Left ventricle myocardium inferior (tissue), 1 donor: ENCODE data around the gene ZFP30. TPM values are rescaled to one million over a fixed set of nuclear protein-coding genes. Genes with fewer than 3 reads are reported as not detected.

Source experiments
- DNase-seq: peaks from one replicate; pipeline ENCODE4 v3.0.0-alpha.2; 2020
- H3K27ac ChIP-seq: fragments of 200-600 bp; replicated peaks from 2 replicates; pipeline ENCODE4 v1.8.0; 2021
- H3K27me3 ChIP-seq: fragments of 200-600 bp; 2 replicates; pipeline ENCODE4 v1.8.0; 2021; ENCODE audit warnings: low read depth
- H3K36me3 ChIP-seq: fragments of 200-600 bp; 2 replicates; pipeline ENCODE4 v1.8.0; 2021
- H3K4me1 ChIP-seq: fragments of 200-600 bp; 2 replicates; pipeline ENCODE4 v1.8.0; 2021
- H3K4me3 ChIP-seq: fragments of 200-600 bp; 2 replicates; pipeline ENCODE4 v1.8.0; 2021; ENCODE audit warnings: mild to moderate bottlenecking, moderate library complexity
- H3K9me3 ChIP-seq: fragments of 200-600 bp; replicated peaks from 2 replicates; pipeline ENCODE4 v1.8.0; 2021
- CTCF ChIP-seq: fragments of 200-600 bp; IDR thresholded peaks from 2 replicates; pipeline ENCODE4 v1.8.0; 2021; ENCODE audit warnings: antibody characterized with exemption, mild to moderate bottlenecking, borderline replicate concordance
- intact Hi-C: fragments of 100-400 bp; cut with micrococcal nuclease; formaldehyde crosslinking; loops from one replicate; pipeline ENCODE4 v1.11.0; 2022
- total RNA-seq: library from RNA; stranded (reverse); fragmentation: NEBNext Ultra II Directional; extraction: Animal tissue kit (Norgen Biotek cat#: 25700); gene quantifications from one replicate; pipeline ENCODE4 v1.2.1, GENCODE V29; 2021
- donor health status: DM: no; HTN: yes; CAD: no; lungs with severe emphysema.

ZFP30 gene
- total RNA-seq, 1 donor from 2014 or later: 7.7 TPM

GRCh38 chr19:37583340-37583739 lies 71.9 kb downstream of the ZFP30 start:
- no peaks in the 10 kb centered on the region for H3K27me3 ChIP-seq
- no peak for DNase-seq
- H3K9me3 ChIP-seq: no peaks in the 10 kb centered on the region
- H3K4me3 ChIP-seq: no peak overlapping the region
- intact Hi-C loops: no loop called here
- peaks cover 9% of the 10 kb centered on the region for H3K36me3 ChIP-seq
- no peak overlapping the region for H3K27ac ChIP-seq
- TF ChIP-seq CTCF: no peak
- H3K4me1 ChIP-seq: no peaks in the 10 kb centered on the region

- Histone ChIP-seq H3K4me1 (no peaks in the 10 kb centered on the region), H3K9me3 (no peaks in the 10 kb centered on the region)
- intact Hi-C loops: no loop called here
Observed at GRCh38 chr19:37572203-37572602, 83.1 kb downstream of the ZFP30 start.

GRCh38 chr19:37565370-37565669 lies 89.9 kb downstream of the ZFP30 start:
- no peak overlapping the region for H3K4me3 ChIP-seq
- no peaks in the 10 kb centered on the region for H3K27me3 ChIP-seq
- H3K36me3 ChIP-seq: peaks cover 100% of the 10 kb centered on the region
- no peak overlapping the region for H3K27ac ChIP-seq
- no peak for DNase-seq
- no peaks in the 10 kb centered on the region for H3K9me3 ChIP-seq
- H3K4me1 ChIP-seq: no peaks in the 10 kb centered on the region
- TF ChIP-seq CTCF: no peak
- intact Hi-C loops: no loop called here

More at GRCh38 chr19:37572203-37572602, 83.1 kb downstream of the ZFP30 start:
- Histone ChIP-seq H3K36me3 (peaks cover 46% of the 10 kb centered on the region), H3K4me3 (no peak overlapping the region), H3K27me3 (no peaks in the 10 kb centered on the region), H3K27ac (no peak overlapping the region)
- no peak for TF ChIP-seq CTCF
- no peak for DNase-seq

- Histone ChIP-seq H3K27ac (no peak overlapping the region), H3K9me3 (no peaks in the 10 kb centered on the region), H3K4me1 (no peaks in the 10 kb centered on the region), H3K4me3 (no peak overlapping the region), H3K27me3 (no peaks in the 10 kb centered on the region), H3K36me3 (peaks cover 100% of the 10 kb centered on the region)
- no peak for DNase-seq
- no peak for TF ChIP-seq CTCF
- intact Hi-C loops: no loop called here
Observed at GRCh38 chr19:37564624-37565369, 90.5 kb downstream of the ZFP30 start.

Other genes starting within 250 kb of the ZFP30 start
- 6.5 TPM for gene ZNF569, start 188.0 kb downstream of the ZFP30 start, total RNA-seq
- 7.9 TPM for gene ZNF570, start 186.1 kb downstream of the ZFP30 start, total RNA-seq
- 7.1 TPM for gene ZNF793, start 148.5 kb downstream of the ZFP30 start, total RNA-seq
- gene ZNF571, start 60.7 kb downstream of the ZFP30 start, total RNA-seq: 3.8 TPM
- gene ZNF540, start 60.6 kb downstream of the ZFP30 start, total RNA-seq: 6.9 TPM
- 6.6 TPM for gene ZNF607, start 64.3 kb upstream of the ZFP30 start, total RNA-seq
- 9.8 TPM for gene ZNF573, start 124.1 kb upstream of the ZFP30 start, total RNA-seq